SK-N-SH treated with all-trans-retinoic acid at 6 μM for 48 hours (cell line): ENCODE data around the gene CYP2B6.

ENCODE experiments used
- BACH2 ChIP-seq: fragments of 250-450 bp; sonication (Bioruptor Pico); IDR thresholded peaks from 2 replicates; pipeline ENCODE4 v1.9.0; 2021; ENCODE audit warnings: mild to moderate bottlenecking, borderline replicate concordance
- CREB5 ChIP-seq: fragments of 250-450 bp; sonication (Bioruptor Pico); IDR thresholded peaks from 2 replicates; pipeline ENCODE4 v1.5.1; 2020; ENCODE audit warnings: low read depth, mild to moderate bottlenecking, moderate library complexity
- CSRNP3 ChIP-seq: fragments of 250-450 bp; sonication (Bioruptor Pico); IDR thresholded peaks from 2 replicates; pipeline ENCODE4 v1.5.1; 2021; ENCODE audit warnings: mild to moderate bottlenecking, moderate library complexity
- OSR1 ChIP-seq: fragments of 250-450 bp; sonication (Bioruptor Pico); IDR thresholded peaks from 2 replicates; pipeline ENCODE4 v1.8.0; 2022; ENCODE audit warnings: moderate library complexity, mild to moderate bottlenecking, inconsistent platforms
- PATZ1 ChIP-seq: fragments of 250-450 bp; sonication (Bioruptor Pico); IDR thresholded peaks from 2 replicates; pipeline ENCODE4 v1.8.0; 2020; ENCODE audit warnings: mild to moderate bottlenecking, moderate library complexity, borderline replicate concordance
- SNAI2 ChIP-seq: fragments of 250-450 bp; sonication (Bioruptor Pico); IDR thresholded peaks from 2 replicates; pipeline ENCODE4 v1.5.0; 2020; ENCODE audit warnings: mild to moderate bottlenecking, moderate library complexity
- TCF4 ChIP-seq: fragments of 250-450 bp; sonication (Bioruptor Pico); IDR thresholded peaks from 2 replicates; pipeline ENCODE4 v1.8.0; 2021; ENCODE audit warnings: mild to moderate bottlenecking, moderate library complexity, borderline replicate concordance
- TOX ChIP-seq: fragments of 250-450 bp; sonication (Bioruptor Pico); IDR thresholded peaks from 2 replicates; pipeline ENCODE4 v1.8.0; 2021; ENCODE audit warnings: mild to moderate bottlenecking, moderate library complexity, borderline replicate concordance
- TSHZ2 ChIP-seq: fragments of 250-450 bp; sonication (Bioruptor Pico); IDR thresholded peaks from 2 replicates; pipeline ENCODE4 v1.5.0; 2020; ENCODE audit warnings: mild to moderate bottlenecking, moderate library complexity
- ZC3H10 ChIP-seq: fragments of 250-450 bp; sonication (Bioruptor Pico); IDR thresholded peaks from 2 replicates; pipeline ENCODE4 v1.5.1; 2021; ENCODE audit warnings: mild to moderate bottlenecking, moderate library complexity
- ZFP3 ChIP-seq: fragments of 250-450 bp; sonication (Bioruptor Pico); IDR thresholded peaks from 2 replicates; pipeline ENCODE4 v1.5.0; 2020; ENCODE audit warnings: mild to moderate bottlenecking, moderate library complexity
- ZFP30 ChIP-seq: fragments of 450-650 bp; formaldehyde crosslinking; IDR thresholded peaks from 2 replicates; pipeline ENCODE4 v1.5.0; 2022; ENCODE audit warnings: mild to moderate bottlenecking, moderate library complexity
- ZNF565 ChIP-seq: fragments of 450-650 bp; formaldehyde crosslinking; conservative IDR thresholded peaks from 2 replicates; pipeline ENCODE4 v1.5.0; 2020; ENCODE audit warnings: low read depth, mild to moderate bottlenecking, moderate library complexity

GRCh38 chr19:41025871-41026270 lies 34.8 kb downstream of the CYP2B6 start:
- TF ChIP-seq PATZ1 (CRISPR knock-in tag) (no peak), CREB5 (no peak), ZFP30 (no peak), ZC3H10 (CRISPR knock-in tag) (no peak), BACH2 (CRISPR knock-in tag) (no peak), TOX (CRISPR knock-in tag) (no peak), SNAI2 (no peak), TCF4 (no peak), ZFP3 (no peak), CSRNP3 (CRISPR knock-in tag) (no peak), OSR1 (CRISPR knock-in tag) (no peak), TSHZ2 (CRISPR knock-in tag) (no peak), ZNF565 (CRISPR knock-in tag) (no peak)
